ENCODE data around the gene PARD3B. TPM values are rescaled to one million over a fixed set of nuclear protein-coding genes. Genes with fewer than 3 reads are reported as not detected.

The PARD3B gene
- total and polyA plus RNA-seq, 12 donors: 0.46 to 12.4 (median 8.3) TPM

- no peaks in the 10 kb centered on the region for H3K4me1 ChIP-seq
- ATAC-seq: no peak
- 96 to 98% methylated on average over 1 of the region's 1 CpG for WGBS, 2 donors
- H3K4me3 ChIP-seq: no peak overlapping the region
- no peaks in the 10 kb centered on the region for H3K9me3 ChIP-seq
- intact Hi-C loops (cut with DNase I): no loop called here
- TF ChIP-seq, protein P1, sequence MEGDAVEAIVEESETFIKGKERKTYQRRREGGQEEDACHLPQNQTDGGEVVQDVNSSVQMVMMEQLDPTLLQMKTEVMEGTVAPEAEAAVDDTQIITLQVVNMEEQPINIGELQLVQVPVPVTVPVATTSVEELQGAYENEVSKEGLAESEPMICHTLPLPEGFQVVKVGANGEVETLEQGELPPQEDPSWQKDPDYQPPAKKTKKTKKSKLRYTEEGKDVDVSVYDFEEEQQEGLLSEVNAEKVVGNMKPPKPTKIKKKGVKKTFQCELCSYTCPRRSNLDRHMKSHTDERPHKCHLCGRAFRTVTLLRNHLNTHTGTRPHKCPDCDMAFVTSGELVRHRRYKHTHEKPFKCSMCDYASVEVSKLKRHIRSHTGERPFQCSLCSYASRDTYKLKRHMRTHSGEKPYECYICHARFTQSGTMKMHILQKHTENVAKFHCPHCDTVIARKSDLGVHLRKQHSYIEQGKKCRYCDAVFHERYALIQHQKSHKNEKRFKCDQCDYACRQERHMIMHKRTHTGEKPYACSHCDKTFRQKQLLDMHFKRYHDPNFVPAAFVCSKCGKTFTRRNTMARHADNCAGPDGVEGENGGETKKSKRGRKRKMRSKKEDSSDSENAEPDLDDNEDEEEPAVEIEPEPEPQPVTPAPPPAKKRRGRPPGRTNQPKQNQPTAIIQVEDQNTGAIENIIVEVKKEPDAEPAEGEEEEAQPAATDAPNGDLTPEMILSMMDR (IDR thresholded peaks at IDR 0.05): no peak
- H3K27ac ChIP-seq: no peak overlapping the region
- DNase-seq: no peak
- no peaks in the 10 kb centered on the region for H3K27me3 ChIP-seq
- H3K36me3 ChIP-seq: no peaks in the 10 kb centered on the region
Measured at GRCh38 chr2:204989877-204990276, 444.6 kb downstream of the PARD3B start.

GRCh38 chr2:205001300-205001966 lies 456.2 kb downstream of the PARD3B start:
- ATAC-seq: no peak
- H3K4me1 ChIP-seq: no peaks in the 10 kb centered on the region
- H3K27ac ChIP-seq: no peak overlapping the region
- no peaks in the 10 kb centered on the region for H3K36me3 ChIP-seq
- H3K4me3 ChIP-seq: no peak overlapping the region
- TF ChIP-seq, protein P1 (IDR thresholded peaks at IDR 0.05): no peak
- H3K27me3 ChIP-seq: no peaks in the 10 kb centered on the region
- 88 to 91% methylated on average over 8 of the region's 8 CpGs for WGBS, 2 donors
- peaks cover 0 to 7% (median 0%) of the 10 kb centered on the region in 11 donors for H3K9me3 ChIP-seq
- intact Hi-C loops (cut with DNase I): no loop called here
- no peak for DNase-seq

- Histone ChIP-seq H3K4me3 (no peak overlapping the region), H3K9me3 (peaks cover 0 to 14% (median 0%) of the 10 kb centered on the region in 11 donors), H3K36me3 (no peaks in the 10 kb centered on the region), H3K27ac (no peak overlapping the region), H3K27me3 (no peaks in the 10 kb centered on the region), H3K4me1 (no peaks in the 10 kb centered on the region)
- ATAC-seq (no peak), DNase-seq (no peak)
- 96 to 97% methylated on average over 3 of the region's 3 CpGs for WGBS, 2 donors
- TF ChIP-seq, protein P1 (IDR thresholded peaks at IDR 0.05): no peak
- intact Hi-C loops (cut with DNase I): no loop called here
Measured at GRCh38 chr2:205002390-205002789, 457.1 kb downstream of the PARD3B start.

GRCh38 chr2:205003288-205003687 lies 458.0 kb downstream of the PARD3B start:
- Histone ChIP-seq H3K9me3 (peaks cover 0 to 20% (median 0%) of the 10 kb centered on the region in 11 donors), H3K4me1 (no peaks in the 10 kb centered on the region), H3K4me3 (no peak overlapping the region), H3K27me3 (no peaks in the 10 kb centered on the region), H3K27ac (no peak overlapping the region), H3K36me3 (no peaks in the 10 kb centered on the region)
- WGBS, 2 donors: 88 to 89% methylated on average over 4 of the region's 4 CpGs
- intact Hi-C loops (cut with DNase I): no loop called here
- TF ChIP-seq, protein P1 (IDR thresholded peaks at IDR 0.05): no peak
- ATAC-seq (no peak), DNase-seq (no peak)

All from heart right ventricle (tissue), 16 donors.